ENCODE data around the gene FARS2. TPM values are rescaled to one million over a fixed set of nuclear protein-coding genes. Genes with fewer than 3 reads are reported as not detected.

Gene FARS2
- total RNA-seq, 4 donors from 2014 or later, result 8.3 to 18.5 (median 13.0) TPM

DNA sequence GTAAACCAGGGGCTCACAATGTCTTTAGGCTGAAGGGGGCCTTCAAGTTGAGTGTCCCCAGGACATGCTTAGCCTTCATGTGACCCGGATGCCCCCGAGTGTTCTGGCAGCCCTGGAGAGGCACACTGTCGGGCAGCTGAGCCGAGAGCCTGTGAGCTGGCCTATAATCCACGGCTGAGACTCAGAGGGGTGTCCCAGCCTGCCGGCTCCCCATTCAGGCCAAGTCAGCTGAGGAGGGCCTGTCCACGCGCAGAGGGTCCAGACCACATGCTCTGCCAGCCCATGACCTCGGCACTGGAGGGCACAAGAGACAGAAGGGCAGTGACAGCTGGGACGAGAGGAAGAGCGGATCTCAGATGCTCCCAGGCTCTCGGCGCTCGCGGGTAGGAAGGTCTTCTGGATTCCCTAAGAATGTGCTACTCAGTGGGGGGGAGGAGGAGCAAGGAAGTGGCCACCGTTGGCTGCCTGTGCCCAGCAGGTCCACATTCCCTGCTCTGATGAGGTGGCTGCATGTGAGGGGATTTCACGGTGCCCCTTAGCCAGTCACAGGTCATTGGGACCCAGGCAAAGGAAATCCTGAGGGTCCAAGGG is 520.7 kb downstream of the FARS2 start:
- Histone ChIP-seq H3K27me3 (no peaks in the 10 kb centered on the region), H3K36me3 (no peaks in the 10 kb centered on the region), H3K27ac (no peak overlapping the region), H3K4me3 (no peak overlapping the region), H3K4me1 (peaks cover 0 to 8% (median 0%) of the 10 kb centered on the region in 3 donors), H3K9me3 (no peaks in the 10 kb centered on the region)
- intact Hi-C loops (cut with DNase I), result no loop called here
- no peak for DNase-seq
- no peak for TF ChIP-seq POLR2A (IDR thresholded peaks at IDR 0.05)
- TF ChIP-seq, protein P1, sequence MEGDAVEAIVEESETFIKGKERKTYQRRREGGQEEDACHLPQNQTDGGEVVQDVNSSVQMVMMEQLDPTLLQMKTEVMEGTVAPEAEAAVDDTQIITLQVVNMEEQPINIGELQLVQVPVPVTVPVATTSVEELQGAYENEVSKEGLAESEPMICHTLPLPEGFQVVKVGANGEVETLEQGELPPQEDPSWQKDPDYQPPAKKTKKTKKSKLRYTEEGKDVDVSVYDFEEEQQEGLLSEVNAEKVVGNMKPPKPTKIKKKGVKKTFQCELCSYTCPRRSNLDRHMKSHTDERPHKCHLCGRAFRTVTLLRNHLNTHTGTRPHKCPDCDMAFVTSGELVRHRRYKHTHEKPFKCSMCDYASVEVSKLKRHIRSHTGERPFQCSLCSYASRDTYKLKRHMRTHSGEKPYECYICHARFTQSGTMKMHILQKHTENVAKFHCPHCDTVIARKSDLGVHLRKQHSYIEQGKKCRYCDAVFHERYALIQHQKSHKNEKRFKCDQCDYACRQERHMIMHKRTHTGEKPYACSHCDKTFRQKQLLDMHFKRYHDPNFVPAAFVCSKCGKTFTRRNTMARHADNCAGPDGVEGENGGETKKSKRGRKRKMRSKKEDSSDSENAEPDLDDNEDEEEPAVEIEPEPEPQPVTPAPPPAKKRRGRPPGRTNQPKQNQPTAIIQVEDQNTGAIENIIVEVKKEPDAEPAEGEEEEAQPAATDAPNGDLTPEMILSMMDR (IDR thresholded peaks at IDR 0.05), result no peak
- 83 to 87% methylated on average over 11 to 15 of the region's 17 CpGs for WGBS, 2 donors

DNA sequence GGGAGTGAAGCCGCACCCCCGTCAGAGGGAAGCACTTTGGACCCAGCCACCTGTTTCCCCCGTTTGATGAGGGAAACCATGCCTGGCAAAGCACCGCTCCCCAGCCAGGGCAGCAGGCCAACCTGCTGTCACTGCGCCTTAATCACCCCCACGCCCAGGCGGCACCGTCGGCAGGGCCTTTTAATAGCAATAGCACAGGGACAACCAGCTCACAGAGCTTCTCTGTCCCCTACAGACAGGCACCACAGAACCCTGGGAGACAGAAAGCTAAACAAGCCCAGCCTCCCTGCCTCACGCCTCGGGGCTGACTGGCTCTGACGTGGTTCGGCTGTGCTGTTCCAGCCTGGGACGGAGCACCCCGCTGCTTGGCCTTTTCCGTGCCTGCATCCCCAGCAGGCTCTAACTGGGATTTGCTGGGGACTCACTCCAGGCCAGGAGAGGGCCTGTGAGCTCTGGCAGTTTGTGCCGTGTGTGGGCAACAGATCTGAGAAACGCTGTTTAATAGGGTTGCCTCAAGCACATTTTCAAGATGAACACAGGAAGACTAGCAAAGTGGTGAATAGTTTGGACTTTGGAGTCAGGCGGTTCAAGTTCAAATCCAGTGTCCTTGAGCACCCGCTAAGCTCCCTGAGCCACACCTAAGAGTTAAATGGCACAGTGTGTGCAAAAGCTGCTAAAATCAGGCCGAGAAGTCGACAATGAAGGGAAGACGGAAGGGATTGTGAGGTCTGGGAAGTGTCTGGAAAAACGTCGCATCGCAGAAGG is 521.7 kb downstream of the FARS2 start:
- no peaks in the 10 kb centered on the region for H3K9me3 ChIP-seq
- intact Hi-C loops (cut with DNase I), result no loop called here
- H3K27me3 ChIP-seq, result no peaks in the 10 kb centered on the region
- H3K27ac ChIP-seq, result no peak overlapping the region
- 65 to 75% methylated on average over 12 to 17 of the region's 26 CpGs for WGBS, 2 donors
- peaks cover 0 to 8% (median 0%) of the 10 kb centered on the region in 3 donors for H3K4me1 ChIP-seq
- DNase-seq, result no peak
- H3K36me3 ChIP-seq, result no peaks in the 10 kb centered on the region
- TF ChIP-seq, protein P1 (IDR thresholded peaks at IDR 0.05), result no peak
- TF ChIP-seq POLR2A (IDR thresholded peaks at IDR 0.05), result no peak
- no peak overlapping the region for H3K4me3 ChIP-seq

DNA sequence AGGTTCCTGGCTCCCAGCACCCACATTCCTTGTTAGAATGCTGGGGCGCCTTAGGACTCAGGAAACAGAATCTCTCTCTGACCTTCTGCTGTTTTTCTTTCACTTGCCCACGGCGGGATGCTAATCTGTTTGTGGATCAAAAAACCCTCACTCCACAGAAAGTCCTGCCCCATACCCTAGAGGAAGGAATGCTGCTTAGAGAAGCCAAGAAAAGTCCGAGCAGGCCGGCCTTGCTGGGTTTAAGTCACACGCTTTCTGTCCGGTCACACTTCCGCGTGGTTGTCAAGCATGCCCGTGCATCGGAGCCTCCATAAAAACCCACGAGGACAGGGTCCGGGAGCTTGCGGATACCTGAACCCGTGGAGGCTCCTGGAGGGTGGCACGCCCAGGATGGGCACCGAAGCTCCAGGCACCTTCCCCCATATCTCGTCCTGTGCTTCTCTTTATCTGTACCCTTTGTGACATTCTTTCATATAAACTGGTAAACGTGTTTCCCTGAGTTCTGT is 522.3 kb downstream of the FARS2 start:
- no peak overlapping the region for H3K4me3 ChIP-seq
- no peak for DNase-seq
- no peak overlapping the region for H3K27ac ChIP-seq
- H3K27me3 ChIP-seq, result no peaks in the 10 kb centered on the region
- intact Hi-C loops (cut with DNase I), result no loop called here
- no peaks in the 10 kb centered on the region for H3K9me3 ChIP-seq
- peaks cover 0 to 8% (median 0%) of the 10 kb centered on the region in 3 donors for H3K4me1 ChIP-seq
- H3K36me3 ChIP-seq, result no peaks in the 10 kb centered on the region
- no peak for TF ChIP-seq POLR2A (IDR thresholded peaks at IDR 0.05)
- TF ChIP-seq, protein P1 (IDR thresholded peaks at IDR 0.05), result no peak
- WGBS, 2 donors, result 89 to 94% methylated on average over 7 to 19 of the region's 19 CpGs

DNA sequence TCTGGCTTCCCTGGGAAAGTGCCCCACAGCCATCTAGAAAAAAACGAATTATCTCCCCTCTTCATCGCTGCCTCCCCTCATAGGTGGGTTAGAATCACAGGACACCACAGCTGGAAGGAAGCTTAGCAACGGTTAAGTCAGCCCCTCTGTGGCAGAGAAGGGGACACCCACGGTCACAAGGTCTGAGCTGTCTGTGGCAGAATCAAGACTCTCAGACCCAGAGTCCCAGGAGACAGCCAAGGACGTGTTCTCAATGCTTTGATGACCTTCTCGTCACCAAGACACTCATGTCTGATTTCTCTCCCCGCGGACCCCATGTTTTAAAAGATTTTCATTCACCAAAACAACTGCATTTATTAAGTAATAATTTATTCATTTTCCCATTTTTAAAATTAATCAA is 523.9 kb downstream of the FARS2 start:
- WGBS, 2 donors, result 76 to 89% methylated on average over 8 of the region's 8 CpGs
- Histone ChIP-seq H3K4me1 (peaks cover 0 to 8% (median 0%) of the 10 kb centered on the region in 3 donors), H3K9me3 (no peaks in the 10 kb centered on the region), H3K36me3 (no peaks in the 10 kb centered on the region), H3K27me3 (no peaks in the 10 kb centered on the region), H3K4me3 (no peak overlapping the region), H3K27ac (no peak overlapping the region)
- intact Hi-C loops (cut with DNase I), result no loop called here
- no peak for DNase-seq
- TF ChIP-seq, protein P1 (IDR thresholded peaks at IDR 0.05), result no peak
- TF ChIP-seq POLR2A (IDR thresholded peaks at IDR 0.05), result no peak

DNA sequence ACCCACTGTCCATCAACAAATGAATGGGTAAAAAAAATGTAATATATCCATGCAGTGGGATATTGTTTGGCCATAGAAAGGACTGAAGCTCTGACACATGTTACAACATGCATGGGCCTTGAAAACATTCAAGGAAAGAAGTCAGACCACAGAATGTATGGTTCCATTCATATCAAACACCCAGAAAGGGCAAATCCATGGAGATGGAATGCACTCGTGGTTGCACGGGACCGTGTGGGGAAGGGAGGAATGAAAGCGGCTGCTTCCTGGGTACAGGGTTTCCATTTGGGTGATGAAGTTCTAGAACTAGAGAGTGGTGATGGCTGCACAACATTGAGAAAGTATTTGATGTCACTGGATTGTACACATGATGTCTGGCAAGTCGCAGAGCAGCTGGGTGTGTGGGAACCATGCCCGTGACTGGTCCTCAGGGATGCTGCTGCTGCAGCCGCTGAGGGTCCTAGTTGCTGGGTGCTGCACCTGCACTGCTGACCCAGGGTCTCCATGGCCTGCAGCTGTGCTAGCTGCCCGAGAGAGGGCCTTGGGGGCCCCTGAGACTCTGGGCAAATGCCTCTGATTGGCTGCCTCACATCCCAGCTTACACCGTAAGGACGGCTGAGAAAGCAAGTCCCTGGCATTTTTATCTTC is 525.1 kb downstream of the FARS2 start:
- H3K4me1 ChIP-seq, result peaks cover 0 to 8% (median 0%) of the 10 kb centered on the region in 3 donors
- H3K4me3 ChIP-seq, result no peak overlapping the region
- H3K36me3 ChIP-seq, result no peaks in the 10 kb centered on the region
- intact Hi-C loops (cut with DNase I), result no loop called here
- no peak overlapping the region for H3K27ac ChIP-seq
- H3K9me3 ChIP-seq, result no peaks in the 10 kb centered on the region
- H3K27me3 ChIP-seq, result no peaks in the 10 kb centered on the region
- WGBS, 2 donors, result 72 to 75% methylated on average over 6 to 9 of the region's 10 CpGs
- TF ChIP-seq, protein P1 (IDR thresholded peaks at IDR 0.05), result no peak
- no peak for TF ChIP-seq POLR2A (IDR thresholded peaks at IDR 0.05)
- no peak for DNase-seq

Data from esophagus squamous epithelium (tissue), 5 donors.